ENCODE measurements around the gene TAGLN3. TPM values are rescaled to one million over a fixed set of nuclear protein-coding genes. Genes with fewer than 3 reads are reported as not detected.

Gene TAGLN3
- total RNA-seq, 1 donor: not detected

- no peak overlapping the region for H3K4me3 ChIP-seq (ENCODE audit: low read depth, low read length)
- TF ChIP-seq, protein P1, sequence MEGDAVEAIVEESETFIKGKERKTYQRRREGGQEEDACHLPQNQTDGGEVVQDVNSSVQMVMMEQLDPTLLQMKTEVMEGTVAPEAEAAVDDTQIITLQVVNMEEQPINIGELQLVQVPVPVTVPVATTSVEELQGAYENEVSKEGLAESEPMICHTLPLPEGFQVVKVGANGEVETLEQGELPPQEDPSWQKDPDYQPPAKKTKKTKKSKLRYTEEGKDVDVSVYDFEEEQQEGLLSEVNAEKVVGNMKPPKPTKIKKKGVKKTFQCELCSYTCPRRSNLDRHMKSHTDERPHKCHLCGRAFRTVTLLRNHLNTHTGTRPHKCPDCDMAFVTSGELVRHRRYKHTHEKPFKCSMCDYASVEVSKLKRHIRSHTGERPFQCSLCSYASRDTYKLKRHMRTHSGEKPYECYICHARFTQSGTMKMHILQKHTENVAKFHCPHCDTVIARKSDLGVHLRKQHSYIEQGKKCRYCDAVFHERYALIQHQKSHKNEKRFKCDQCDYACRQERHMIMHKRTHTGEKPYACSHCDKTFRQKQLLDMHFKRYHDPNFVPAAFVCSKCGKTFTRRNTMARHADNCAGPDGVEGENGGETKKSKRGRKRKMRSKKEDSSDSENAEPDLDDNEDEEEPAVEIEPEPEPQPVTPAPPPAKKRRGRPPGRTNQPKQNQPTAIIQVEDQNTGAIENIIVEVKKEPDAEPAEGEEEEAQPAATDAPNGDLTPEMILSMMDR (IDR thresholded peaks at IDR 0.05; ENCODE audit: insufficient read depth, low read depth, low read length): no peak
- no peak for DNase-seq (ENCODE audit: low read depth)
Observed at GRCh38 chr3:112005091-112005672, 6.5 kb downstream of the TAGLN3 start.

DNA sequence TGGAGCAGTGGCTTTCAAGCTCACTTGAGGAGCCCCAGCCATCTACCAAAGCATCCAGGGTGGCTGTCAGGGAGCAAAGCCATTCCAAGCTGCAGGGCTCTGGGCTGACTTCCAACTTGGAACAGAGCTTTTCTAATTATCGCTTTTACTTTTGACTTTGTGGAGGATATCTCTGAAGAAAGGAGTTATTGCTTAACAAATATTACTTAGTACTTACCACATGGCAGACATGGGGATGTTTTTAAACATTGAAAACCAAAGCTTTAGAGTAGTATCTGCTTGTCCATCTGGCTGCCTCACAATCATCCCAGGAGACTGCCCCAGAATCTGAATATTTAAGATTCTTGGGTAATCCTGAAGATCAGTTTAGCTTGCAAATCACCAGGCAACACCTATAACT is 8.9 kb downstream of the TAGLN3 start:
- DNase-seq (ENCODE audit: low read depth): peak; percentile 95
- TF ChIP-seq, protein P1 (IDR thresholded peaks at IDR 0.05; ENCODE audit: insufficient read depth, low read depth, low read length): no peak
- no peak overlapping the region for H3K4me3 ChIP-seq (ENCODE audit: low read depth, low read length)

DNA sequence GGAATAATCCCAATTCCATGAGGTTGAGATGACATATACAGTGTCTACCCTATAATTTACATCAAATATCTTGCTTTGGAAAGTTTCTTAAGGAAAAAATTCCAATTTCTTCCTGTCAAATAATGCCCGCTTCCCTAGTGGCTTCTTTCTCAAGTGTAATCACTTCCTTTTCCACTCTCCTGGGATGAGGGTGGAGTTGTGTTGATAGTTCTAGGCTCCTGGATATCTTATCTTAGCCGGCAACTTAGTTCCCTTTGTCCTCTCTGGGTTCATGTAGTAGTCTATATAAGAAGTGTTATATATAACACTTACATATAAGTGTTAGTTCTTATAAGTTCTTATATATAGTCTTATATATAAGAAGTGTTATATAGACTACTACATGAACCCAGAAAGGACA is 10.9 kb downstream of the TAGLN3 start:
- no peak for DNase-seq (ENCODE audit: low read depth)
- H3K4me3 ChIP-seq (ENCODE audit: low read depth, low read length): no peak overlapping the region
- TF ChIP-seq, protein P1 (IDR thresholded peaks at IDR 0.05; ENCODE audit: insufficient read depth, low read depth, low read length): no peak

DNA sequence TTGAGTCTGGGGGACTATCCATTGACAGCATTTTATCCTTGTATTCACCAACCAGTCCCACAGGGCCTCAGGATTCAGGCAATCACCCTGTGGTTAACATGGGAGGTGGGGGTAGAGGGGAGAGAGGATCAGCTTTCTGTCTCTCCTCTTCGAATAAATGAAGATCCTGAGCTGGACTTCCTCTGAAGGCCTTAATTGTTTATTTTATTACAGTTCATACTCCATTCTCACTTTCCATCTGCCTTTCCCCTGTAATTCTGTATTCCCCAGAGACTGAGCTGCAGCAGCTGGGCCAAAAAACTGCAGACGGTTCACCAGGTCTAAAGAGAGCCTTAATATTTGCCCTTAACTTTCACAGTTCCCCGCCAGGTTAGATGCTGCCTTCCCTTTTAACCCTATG is 11.9 kb downstream of the TAGLN3 start:
- peak; percentile 10 for DNase-seq (ENCODE audit: low read depth)
- H3K4me3 ChIP-seq (ENCODE audit: low read depth, low read length): no peak overlapping the region
- TF ChIP-seq, protein P1 (IDR thresholded peaks at IDR 0.05; ENCODE audit: insufficient read depth, low read depth, low read length): no peak

- no peak for DNase-seq (ENCODE audit: low read depth)
- TF ChIP-seq, protein P1 (IDR thresholded peaks at IDR 0.05; ENCODE audit: insufficient read depth, low read depth, low read length): no peak
- no peak overlapping the region for H3K4me3 ChIP-seq (ENCODE audit: low read depth, low read length)
Observed at GRCh38 chr3:112011376-112011940, 12.7 kb downstream of the TAGLN3 start.

- DNase-seq (ENCODE audit: low read depth): peak; percentile 14
- no peak overlapping the region for H3K4me3 ChIP-seq (ENCODE audit: low read depth, low read length)
- TF ChIP-seq, protein P1 (IDR thresholded peaks at IDR 0.05; ENCODE audit: insufficient read depth, low read depth, low read length): no peak
Observed at GRCh38 chr3:112012205-112012992, 13.7 kb downstream of the TAGLN3 start.

All from fibroblast of villous mesenchyme (primary cell).